HG03469 (cell line): Measurements from ENCODE around the gene WDR5B.

ENCODE experiments used
- ATAC-seq: cut with Tn5 transposase; IDR thresholded peaks from one replicate; pipeline ENCODE4 v1.9.1; 2021; ENCODE audit warnings: mild to moderate bottlenecking, moderate library complexity, moderate number of reproducible peaks; ENCODE audit not compliant: unreplicated experiment

The WDR5B gene

GRCh38 chr3:122410111-122410510, 5.8 kb downstream of the WDR5B start:
- ATAC-seq: no peak

- ATAC-seq: no peak
Measured at GRCh38 chr3:122409446-122409845, 6.4 kb downstream of the WDR5B start.

- no peak for ATAC-seq
Measured at GRCh38 chr3:122407946-122408345, 7.9 kb downstream of the WDR5B start.

- ATAC-seq: no peak
Measured at GRCh38 chr3:122406198-122406597, 9.7 kb downstream of the WDR5B start.

- ATAC-seq: no peak
Measured at GRCh38 chr3:122405015-122405414, 10.8 kb downstream of the WDR5B start.

GRCh38 chr3:122403489-122403888, 12.4 kb downstream of the WDR5B start:
- no peak for ATAC-seq

- no peak for ATAC-seq
Measured at GRCh38 chr3:122398920-122399319, 16.9 kb downstream of the WDR5B start.

- no peak for ATAC-seq
Measured at GRCh38 chr3:122397201-122397600, 18.7 kb downstream of the WDR5B start.

GRCh38 chr3:122396511-122396910, 19.4 kb downstream of the WDR5B start:
- no peak for ATAC-seq

GRCh38 chr3:122395582-122395981, 20.3 kb downstream of the WDR5B start:
- ATAC-seq: no peak

GRCh38 chr3:122394173-122394572, 21.7 kb downstream of the WDR5B start:
- no peak for ATAC-seq

GRCh38 chr3:122392868-122393844, 22.7 kb downstream of the WDR5B start:
- no peak for ATAC-seq

GRCh38 chr3:122391681-122392446, 24.0 kb downstream of the WDR5B start:
- ATAC-seq: no peak

GRCh38 chr3:122390665-122391064, 25.2 kb downstream of the WDR5B start:
- no peak for ATAC-seq

- no peak for ATAC-seq
Measured at GRCh38 chr3:122389892-122390291, 26.0 kb downstream of the WDR5B start.

- ATAC-seq: no peak
Measured at GRCh38 chr3:122389197-122389596, 26.7 kb downstream of the WDR5B start.

GRCh38 chr3:122387709-122388108, 28.2 kb downstream of the WDR5B start:
- no peak for ATAC-seq

GRCh38 chr3:122383771-122384697, 31.8 kb downstream of the WDR5B start, which contains the start of gene FAM162A:
TSS of gene FAM162A (plus strand) at chr3:122384182. CDS start at chr3:122384266, 84 bp downstream.
- ATAC-seq: peak; percentile 84

GRCh38 chr3:122382888-122383666, 32.8 kb downstream of the WDR5B start, which contains the start of gene MIX23:
TSS of gene MIX23 (minus strand) at chr3:122383231. CDS start at chr3:122383224, 7 bp downstream.
- peak; percentile 27 for ATAC-seq

- ATAC-seq: no peak
Measured at GRCh38 chr3:122377975-122378374, 37.9 kb downstream of the WDR5B start.
